ENCODE data around the gene RFTN1. TPM values are rescaled to one million over a fixed set of nuclear protein-coding genes. Genes with fewer than 3 reads are reported as not detected.

The RFTN1 gene
- total RNA-seq, 2 experiments from 2014 or later, result 81.8 to 152 TPM

DNA sequence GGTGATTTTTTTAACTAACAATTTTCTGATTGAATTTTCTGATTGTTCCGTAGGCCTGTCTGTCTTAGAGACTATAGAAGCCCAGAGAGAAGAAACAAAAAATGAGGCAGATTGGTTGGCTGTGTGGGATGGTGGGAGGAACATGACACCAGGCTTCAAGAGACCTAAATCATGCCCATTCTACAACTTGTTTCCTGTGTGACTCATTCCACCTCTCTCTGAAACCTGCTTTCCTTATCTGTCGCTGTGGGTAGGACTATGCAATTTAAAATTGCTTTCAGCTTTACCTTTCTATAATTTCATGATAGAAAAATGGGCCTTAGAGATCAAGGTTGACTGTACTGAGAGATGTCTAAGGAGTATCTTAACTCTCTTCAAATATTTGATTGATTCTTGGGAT is 203.9 kb downstream of the RFTN1 start:
- Histone ChIP-seq H3K4me3 (ENCODE audit: low read depth, low read length, poor library complexity, severe bottlenecking) (no peak overlapping the region), H3K4me2 (ENCODE audit: low read length) (no peak overlapping the region), H3K4me1 (ENCODE audit: insufficient read depth, low read length, poor library complexity, severe bottlenecking) (peaks cover 5% of the 10 kb centered on the region), H3K79me2 (ENCODE audit: insufficient read depth, low read depth, low read length) (no peaks in the 10 kb centered on the region), H3K9me2 (ENCODE audit: insufficient read depth, low read length) (no peaks in the 10 kb centered on the region), H3K27ac (ENCODE audit: low read depth, low read length, poor library complexity, severe bottlenecking) (no peak overlapping the region), H2AFZ (ENCODE audit: low read length) (no peak overlapping the region), H3K36me3 (ENCODE audit: insufficient read depth, low read length) (peaks cover 89% of the 10 kb centered on the region), H3K9me3 (ENCODE audit: low read length) (no peaks in the 10 kb centered on the region), H4K20me1 (ENCODE audit: insufficient read depth, low read length) (no peaks in the 10 kb centered on the region)
- TF ChIP-seq CTCF (conservative IDR thresholded peaks at IDR 0.05; ENCODE audit: low read length) (no peak), EZH2phosphoT487 (IDR thresholded peaks at IDR 0.05; ENCODE audit: borderline replicate concordance, low read depth, low read length) (no peak)
- ChIA-PET POLR2A (interaction anchor here (0.6 kb wide), 1 partner anchor 270 kb away, joined by 3 read pairs; no protein-coding TSS in a partner anchor), CTCF (ENCODE audit: unreplicated experiment) (no interaction called here)
- intact Hi-C loops (cut with micrococcal nuclease; ENCODE audit: unreplicated experiment), result no loop called here
- BruUV-seq (replicated peaks), result no TSS peak
- DNase-seq (ENCODE audit: low spot score), result no peak

DNA sequence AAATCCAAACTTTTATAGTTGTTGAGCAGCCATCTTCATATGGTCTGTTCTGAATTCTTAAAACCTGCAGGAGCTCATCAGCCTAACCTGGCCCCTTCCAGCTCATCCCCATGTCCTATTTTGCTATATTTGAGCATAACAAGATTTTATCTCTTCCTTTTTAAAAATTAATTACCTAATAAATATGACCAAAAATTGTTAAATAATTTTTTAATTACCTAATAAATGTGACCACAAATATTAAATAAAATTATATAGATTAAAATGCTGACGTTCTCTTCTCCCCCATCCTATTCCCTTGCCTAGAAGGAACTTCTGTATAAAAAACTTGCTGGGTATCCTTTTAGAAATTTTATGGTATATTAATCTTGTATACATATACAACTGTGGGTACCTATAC is 204.8 kb downstream of the RFTN1 start:
- H3K9me2 ChIP-seq (ENCODE audit: insufficient read depth, low read length), result no peaks in the 10 kb centered on the region
- ChIA-PET POLR2A (interaction anchor here (0.6 to 1.7 kb wide), 7 partner anchors 8 to 271 kb away, joined by 3 to 6 read pairs (median 3); no protein-coding TSS in a partner anchor), CTCF (ENCODE audit: unreplicated experiment) (no interaction called here)
- intact Hi-C loops (cut with micrococcal nuclease; ENCODE audit: unreplicated experiment), result no loop called here
- peaks cover 5% of the 10 kb centered on the region for H3K4me1 ChIP-seq (ENCODE audit: insufficient read depth, low read length, poor library complexity, severe bottlenecking)
- TF ChIP-seq EZH2phosphoT487 (IDR thresholded peaks at IDR 0.05; ENCODE audit: borderline replicate concordance, low read depth, low read length), result no peak
- TF ChIP-seq CTCF (conservative IDR thresholded peaks at IDR 0.05; ENCODE audit: low read length), result no peak
- BruUV-seq (replicated peaks), result TSS peak; percentile 3
- H3K4me3 ChIP-seq (ENCODE audit: low read depth, low read length, poor library complexity, severe bottlenecking), result no peak overlapping the region
- no peaks in the 10 kb centered on the region for H3K79me2 ChIP-seq (ENCODE audit: insufficient read depth, low read depth, low read length)
- H3K36me3 ChIP-seq (ENCODE audit: insufficient read depth, low read length), result peaks cover 88% of the 10 kb centered on the region
- no peak overlapping the region for H2AFZ ChIP-seq (ENCODE audit: low read length)
- no peak for DNase-seq (ENCODE audit: low spot score)
- no peaks in the 10 kb centered on the region for H4K20me1 ChIP-seq (ENCODE audit: insufficient read depth, low read length)
- no peak overlapping the region for H3K4me2 ChIP-seq (ENCODE audit: low read length)
- no peak overlapping the region for H3K27ac ChIP-seq (ENCODE audit: low read depth, low read length, poor library complexity, severe bottlenecking)
- no peaks in the 10 kb centered on the region for H3K9me3 ChIP-seq (ENCODE audit: low read length)

GRCh38 chr3:16307832-16308531 is 205.5 kb downstream of the RFTN1 start:
- ChIA-PET CTCF (ENCODE audit: unreplicated experiment) (no interaction called here), POLR2A (interaction anchor here (0.6 to 1.7 kb wide), 8 partner anchors 9 to 233 kb away, joined by 3 to 6 read pairs (median 3); no protein-coding TSS in a partner anchor)
- no peaks in the 10 kb centered on the region for H4K20me1 ChIP-seq (ENCODE audit: insufficient read depth, low read length)
- intact Hi-C loops (cut with micrococcal nuclease; ENCODE audit: unreplicated experiment), result no loop called here
- no peaks in the 10 kb centered on the region for H3K9me2 ChIP-seq (ENCODE audit: insufficient read depth, low read length)
- no peaks in the 10 kb centered on the region for H3K9me3 ChIP-seq (ENCODE audit: low read length)
- H3K4me3 ChIP-seq (ENCODE audit: low read depth, low read length, poor library complexity, severe bottlenecking), result no peak overlapping the region
- H3K4me1 ChIP-seq (ENCODE audit: insufficient read depth, low read length, poor library complexity, severe bottlenecking), result peaks cover 5% of the 10 kb centered on the region
- no peaks in the 10 kb centered on the region for H3K79me2 ChIP-seq (ENCODE audit: insufficient read depth, low read depth, low read length)
- H3K4me2 ChIP-seq (ENCODE audit: low read length), result no peak overlapping the region
- TSS peak; percentile 15 for BruUV-seq (replicated peaks)
- no peak for DNase-seq (ENCODE audit: low spot score)
- peaks cover 88% of the 10 kb centered on the region for H3K36me3 ChIP-seq (ENCODE audit: insufficient read depth, low read length)
- no peak overlapping the region for H2AFZ ChIP-seq (ENCODE audit: low read length)
- H3K27ac ChIP-seq (ENCODE audit: low read depth, low read length, poor library complexity, severe bottlenecking), result no peak overlapping the region
- TF ChIP-seq EZH2phosphoT487 (IDR thresholded peaks at IDR 0.05; ENCODE audit: borderline replicate concordance, low read depth, low read length) (no peak), CTCF (conservative IDR thresholded peaks at IDR 0.05; ENCODE audit: low read length) (no peak)

All from OCI-LY7 (cell line).